Activated CD8-positive, alpha-beta memory T cell treated with anti-CD3 and anti-CD28 coated beads for 48 hours (primary cell): Measurements from ENCODE around the gene OBI1.
"Not testable (repeated sequence)": the region's sequence is repeated elsewhere in the genome, so short reads cannot be mapped to it uniquely, and the experiment has no call there.

Source experiments
- DNase-seq, 3 experiments: peaks; one replicate each; pipeline ENCODE4 v3.0.0-alpha.2; 2020; ENCODE audit warnings: low read depth in 2 of 3, low spot score in 2 of 3

OBI1 gene

GRCh38 chr13:78649997-78650716, 8.8 kb downstream of the OBI1 start:
- no peak for DNase-seq

- DNase-seq: not testable (repeated sequence)
Observed at GRCh38 chr13:78647109-78647678, 11.8 kb downstream of the OBI1 start.

GRCh38 chr13:78638216-78638615, 20.7 kb downstream of the OBI1 start:
- no peak for DNase-seq

- DNase-seq: no peak
Observed at GRCh38 chr13:78636495-78636894, 22.5 kb downstream of the OBI1 start.

- no peak for DNase-seq
Observed at GRCh38 chr13:78632996-78633395, 26.0 kb downstream of the OBI1 start.

- no peak for DNase-seq
Observed at GRCh38 chr13:78631077-78631476, 27.9 kb downstream of the OBI1 start.

- no peak for DNase-seq
Observed at GRCh38 chr13:78630511-78630910, 28.4 kb downstream of the OBI1 start.

- DNase-seq: no peak
Observed at GRCh38 chr13:78625384-78625783, 33.6 kb downstream of the OBI1 start.

GRCh38 chr13:78623132-78623531, 35.8 kb downstream of the OBI1 start:
- no peak for DNase-seq

- no peak for DNase-seq
Observed at GRCh38 chr13:78620936-78621470, 38.0 kb downstream of the OBI1 start.

- no peak for DNase-seq
Observed at GRCh38 chr13:78618411-78618810, 40.5 kb downstream of the OBI1 start.

GRCh38 chr13:78611040-78611439, 47.9 kb downstream of the OBI1 start:
- no peak for DNase-seq

- DNase-seq: no peak
Observed at GRCh38 chr13:78610381-78610883, 48.5 kb downstream of the OBI1 start.

GRCh38 chr13:78609464-78610205, 49.3 kb downstream of the OBI1 start:
- DNase-seq: no peak

- no peak for DNase-seq
Observed at GRCh38 chr13:78608688-78609463, 50.1 kb downstream of the OBI1 start.

- DNase-seq: no peak
Observed at GRCh38 chr13:78608252-78608687, 50.7 kb downstream of the OBI1 start.

- no peak for DNase-seq
Observed at GRCh38 chr13:78607409-78608251, 51.3 kb downstream of the OBI1 start.

- DNase-seq: no peak
Observed at GRCh38 chr13:78606471-78607408, 52.2 kb downstream of the OBI1 start.
